ENCODE data around the gene HCK.

HCK gene

DNA sequence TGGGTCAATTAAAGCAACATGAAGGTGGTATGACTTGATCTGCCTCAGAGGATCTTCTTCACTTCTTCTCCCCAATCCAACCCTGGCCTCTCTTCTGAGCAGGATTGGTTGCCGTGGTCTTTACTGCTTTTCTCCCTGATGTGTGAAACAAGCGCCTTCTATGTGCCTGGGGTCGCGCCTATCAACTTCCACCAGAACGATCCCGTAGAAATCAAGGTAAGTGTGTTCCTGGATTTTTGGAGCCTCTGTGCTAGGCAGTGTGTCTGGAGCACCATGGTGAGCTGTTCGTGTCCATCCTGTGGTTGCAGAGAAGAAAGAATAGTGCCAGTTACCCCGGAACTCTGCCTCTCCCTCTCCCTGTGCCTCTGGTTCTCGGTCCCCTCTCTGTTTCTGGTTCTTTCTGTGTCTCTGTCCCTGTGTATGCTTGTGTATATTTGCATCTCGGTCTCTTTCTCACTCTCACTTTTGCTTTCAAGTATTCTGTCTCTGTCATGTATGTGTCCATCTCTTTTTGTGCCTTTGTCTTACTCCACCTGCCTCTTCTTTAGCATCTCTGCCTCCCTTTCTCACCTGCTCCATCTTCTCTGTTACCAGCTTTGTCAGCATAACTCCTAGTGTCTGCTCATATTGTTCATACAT is 81.0 kb downstream of the HCK start:
- DNase-seq: no peak

DNA sequence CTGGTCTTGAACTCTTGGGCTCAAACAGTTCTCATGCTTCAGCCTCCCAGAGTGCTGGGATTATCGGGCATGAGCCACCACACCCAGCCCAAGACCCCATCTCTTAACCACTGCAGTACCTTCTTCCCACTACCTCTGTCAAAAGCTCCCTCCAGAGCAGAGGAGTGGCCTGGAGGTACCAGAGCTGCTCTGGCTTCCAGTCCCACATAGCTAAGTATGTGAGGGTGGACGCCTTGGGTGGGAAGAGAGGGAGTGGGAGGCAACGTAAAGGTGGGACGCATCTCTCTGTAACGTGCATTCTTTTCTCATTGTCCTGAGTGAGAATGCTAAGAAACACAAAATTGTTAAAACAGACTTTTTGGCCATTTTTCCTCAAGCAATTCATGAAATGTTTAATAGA is 82.0 kb downstream of the HCK start:
- no peak for DNase-seq

DNA sequence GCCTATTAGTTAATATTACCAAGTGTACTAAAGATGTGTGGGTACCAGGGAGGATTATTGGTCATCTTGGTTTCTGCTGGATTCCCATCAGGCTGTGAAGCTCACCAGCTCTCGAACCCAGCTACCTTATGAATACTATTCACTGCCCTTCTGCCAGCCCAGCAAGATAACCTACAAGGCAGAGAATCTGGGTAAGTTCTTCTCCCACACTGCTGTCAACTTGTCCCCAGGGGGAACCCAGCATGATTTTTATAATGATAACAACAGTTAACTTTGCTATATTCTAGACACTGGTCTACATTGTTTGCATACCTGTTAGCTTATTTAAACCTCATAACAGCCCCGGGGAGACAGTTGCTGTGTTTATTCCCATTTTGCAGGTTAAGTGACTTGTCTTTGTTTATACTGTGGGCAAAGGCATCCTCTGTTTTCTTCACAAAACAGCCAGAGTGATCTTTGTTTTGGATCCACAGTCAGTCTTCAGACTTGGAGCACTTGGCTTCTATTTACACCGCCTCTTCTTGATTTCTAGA is 84.0 kb downstream of the HCK start:
- no peak for DNase-seq

DNA sequence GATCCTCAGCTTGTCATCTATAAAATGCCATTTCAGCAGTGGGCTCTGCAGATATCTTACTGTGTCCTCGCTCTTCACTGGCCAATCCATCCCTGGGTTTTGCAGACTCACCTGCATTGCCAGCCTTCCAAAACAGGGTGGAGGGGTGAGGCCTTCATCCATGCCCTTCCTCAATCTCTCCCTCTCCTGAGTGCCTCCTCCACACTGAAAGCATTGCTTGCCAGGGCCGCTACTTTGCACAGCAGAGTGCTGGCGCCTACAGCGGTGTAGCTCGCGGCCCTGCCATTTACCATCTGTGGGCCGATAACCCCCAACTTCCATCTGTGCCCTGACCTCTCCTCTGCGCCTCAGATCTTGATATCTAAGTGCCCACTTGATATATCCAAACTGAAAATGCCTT is 86.9 kb downstream of the HCK start:
- DNase-seq: no peak

DNA sequence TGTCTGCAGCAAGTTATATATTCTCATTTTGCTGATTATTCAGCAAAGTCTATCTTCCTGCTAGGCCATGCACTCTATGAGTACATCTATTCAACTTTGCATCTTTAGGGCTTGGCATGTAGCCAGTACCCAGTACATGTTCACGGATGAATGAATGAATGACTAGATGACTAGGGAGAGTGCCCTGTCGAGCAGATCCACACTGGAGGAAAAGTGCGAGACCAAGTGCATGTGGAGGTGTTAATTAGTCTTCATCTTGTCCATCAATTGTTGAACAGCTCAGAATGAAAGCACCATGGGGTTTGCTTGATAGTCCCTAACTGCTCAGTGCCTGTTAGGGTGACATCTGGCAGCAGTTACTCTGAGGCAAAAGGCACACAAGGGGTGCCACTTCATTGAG is 87.9 kb downstream of the HCK start:
- DNase-seq: no peak

GRCh38 chr20:32140603-32141002 is 88.6 kb downstream of the HCK start:
- no peak for DNase-seq

DNA sequence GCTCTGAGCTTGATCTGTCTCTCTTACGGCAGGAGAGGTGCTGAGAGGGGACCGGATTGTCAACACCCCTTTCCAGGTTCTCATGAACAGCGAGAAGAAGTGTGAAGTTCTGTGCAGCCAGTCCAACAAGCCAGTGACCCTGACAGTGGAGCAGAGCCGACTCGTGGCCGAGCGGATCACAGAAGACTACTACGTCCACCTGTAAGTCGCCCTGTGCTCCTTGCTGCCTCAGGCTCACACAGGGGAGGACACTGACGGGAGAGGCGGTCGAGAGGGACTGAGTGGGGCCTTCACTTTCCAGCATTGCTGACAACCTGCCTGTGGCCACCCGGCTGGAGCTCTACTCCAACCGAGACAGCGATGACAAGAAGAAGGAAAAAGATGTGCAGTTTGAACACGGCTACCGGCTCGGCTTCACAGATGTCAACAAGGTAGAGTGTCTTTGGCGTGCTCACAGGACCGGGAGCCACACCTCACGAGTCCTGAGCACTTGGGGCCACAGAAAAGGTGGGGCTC is 89.5 kb downstream of the HCK start:
- DNase-seq: no peak

- no peak for DNase-seq
Measured at GRCh38 chr20:32142088-32142487, 90.0 kb downstream of the HCK start.

DNA sequence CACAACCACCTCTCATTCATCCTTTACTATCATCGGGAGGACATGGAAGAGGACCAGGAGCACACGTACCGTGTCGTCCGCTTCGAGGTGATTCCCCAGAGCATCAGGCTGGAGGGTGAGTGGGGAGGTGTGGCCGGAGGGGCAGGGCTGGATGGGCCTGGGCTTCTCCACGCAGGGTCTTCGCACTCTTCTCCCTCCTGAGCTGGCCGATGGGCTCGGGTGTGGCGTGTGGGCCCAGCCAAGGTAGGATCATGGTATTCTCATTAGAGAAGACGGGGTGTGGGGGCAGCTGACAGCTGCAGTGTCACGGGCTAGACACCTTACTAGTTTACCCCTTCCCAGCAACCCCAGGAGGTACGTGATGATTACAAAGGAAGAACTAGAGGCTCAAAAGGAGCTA is 90.9 kb downstream of the HCK start:
- no peak for DNase-seq

- DNase-seq: no peak
Measured at GRCh38 chr20:32144898-32145662, 93.0 kb downstream of the HCK start.

GRCh38 chr20:32149566-32150170 is 97.6 kb downstream of the HCK start:
- DNase-seq: no peak

- DNase-seq: no peak
Measured at GRCh38 chr20:32150291-32150848, 98.3 kb downstream of the HCK start.
